Vagina (tissue), 2 donors: ENCODE measurements around the gene CFAP68.

ENCODE experiments used
- POLR2A ChIP-seq, 2 donors: fragments of 450-650 bp; IDR thresholded peaks; one replicate each; pipeline ENCODE4 v1.6.1; 2017; ENCODE audit warnings: antibody characterized with exemption in 2 of 2, mild to moderate bottlenecking in 2 of 2, moderate library complexity in 2 of 2
- TF ChIP-seq, protein P1 (sequence below), 3 experiments: fragments of 450-650 bp in 2 of 3; fragments of 200-600 bp in 1 of 3; sonication (generic) in 1 of 3; IDR thresholded peaks; one replicate each; pipeline ENCODE4 v1.5.1; 2017 to 2019; ENCODE audit warnings: antibody characterized with exemption in 3 of 3, mild to moderate bottlenecking in 2 of 3, moderate library complexity in 2 of 3

DNA sequence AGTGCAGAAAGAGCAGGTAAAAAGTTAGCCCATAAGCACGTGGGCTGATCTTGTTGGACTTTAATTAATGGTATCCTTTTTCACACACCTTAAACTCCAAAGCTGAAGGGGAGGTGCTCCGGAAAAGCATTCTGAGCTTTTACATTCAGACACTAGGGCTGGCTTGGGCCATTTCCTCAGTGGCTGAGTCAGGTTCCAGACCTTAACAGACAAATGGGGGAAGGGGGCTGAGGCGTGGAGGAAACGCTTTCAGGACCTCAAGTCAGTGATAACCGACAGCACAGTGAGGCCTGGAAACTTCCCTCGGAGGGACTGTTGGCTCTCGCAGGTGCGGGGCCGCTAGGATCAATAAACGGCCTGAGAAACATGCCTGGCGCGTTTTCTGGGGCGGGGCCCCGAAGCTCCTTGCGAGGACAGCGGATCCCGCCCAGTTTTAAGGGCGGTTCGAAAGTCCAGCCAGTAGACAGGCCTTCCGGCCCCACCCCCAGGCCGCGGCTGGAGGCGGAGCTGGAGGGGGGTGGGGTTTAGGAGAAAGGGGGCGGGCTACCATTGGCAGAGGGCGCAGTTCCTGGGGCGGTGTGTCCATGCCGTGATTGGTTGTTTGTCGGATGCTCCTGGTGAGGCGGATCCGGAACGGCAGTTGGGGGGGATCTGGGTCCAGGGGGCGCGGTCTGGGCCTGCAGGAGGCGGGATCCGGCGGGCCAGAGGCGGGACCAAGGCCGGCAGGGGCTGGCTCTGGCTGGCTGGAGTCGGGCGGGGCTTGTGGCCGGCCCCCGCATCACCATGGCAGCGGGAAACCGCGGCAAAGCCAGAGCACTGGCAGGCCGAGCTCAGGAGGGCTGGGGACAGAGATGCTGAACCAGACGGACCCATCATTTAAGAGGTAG, 47.4 kb downstream of the CFAP68 start:
- TF ChIP-seq, protein P1, sequence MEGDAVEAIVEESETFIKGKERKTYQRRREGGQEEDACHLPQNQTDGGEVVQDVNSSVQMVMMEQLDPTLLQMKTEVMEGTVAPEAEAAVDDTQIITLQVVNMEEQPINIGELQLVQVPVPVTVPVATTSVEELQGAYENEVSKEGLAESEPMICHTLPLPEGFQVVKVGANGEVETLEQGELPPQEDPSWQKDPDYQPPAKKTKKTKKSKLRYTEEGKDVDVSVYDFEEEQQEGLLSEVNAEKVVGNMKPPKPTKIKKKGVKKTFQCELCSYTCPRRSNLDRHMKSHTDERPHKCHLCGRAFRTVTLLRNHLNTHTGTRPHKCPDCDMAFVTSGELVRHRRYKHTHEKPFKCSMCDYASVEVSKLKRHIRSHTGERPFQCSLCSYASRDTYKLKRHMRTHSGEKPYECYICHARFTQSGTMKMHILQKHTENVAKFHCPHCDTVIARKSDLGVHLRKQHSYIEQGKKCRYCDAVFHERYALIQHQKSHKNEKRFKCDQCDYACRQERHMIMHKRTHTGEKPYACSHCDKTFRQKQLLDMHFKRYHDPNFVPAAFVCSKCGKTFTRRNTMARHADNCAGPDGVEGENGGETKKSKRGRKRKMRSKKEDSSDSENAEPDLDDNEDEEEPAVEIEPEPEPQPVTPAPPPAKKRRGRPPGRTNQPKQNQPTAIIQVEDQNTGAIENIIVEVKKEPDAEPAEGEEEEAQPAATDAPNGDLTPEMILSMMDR (IDR thresholded peaks at IDR 0.05): no peak
- TF ChIP-seq POLR2A (IDR thresholded peaks at IDR 0.05): peak in 1 of 2 donors; percentile 57
